ENCODE data around the gene AOC3. TPM values are rescaled to one million over a fixed set of nuclear protein-coding genes. Genes with fewer than 3 reads are reported as not detected.
A peak's percentile ranks its signal among the peaks of the same experiment; 100 is the strongest.

Gene AOC3
- total RNA-seq, 1 experiment from 2014 or later = 2.8 TPM

- no peaks in the 10 kb centered on the region for H4K20me1 ChIP-seq (ENCODE audit: control insufficient read depth, insufficient read depth, insufficient read length)
- no peaks in the 10 kb centered on the region for H3K4me1 ChIP-seq (ENCODE audit: insufficient read depth, low read length)
- Mint-ChIP-seq H3K36me3 (ENCODE audit: insufficient read depth in 1 of 3, low read depth in 3 of 3) (peaks cover 47 to 73% (median 63%) of the 10 kb centered on the region in 3 experiments; a peak in 6 of 7 replicates), H3K27me3 (ENCODE audit: low read depth) (no peaks in the 10 kb centered on the region), H3K27ac (peak overlapping the region in 1 of 3 experiments; percentile 49; a peak in 1 of 7 replicates), H3K4me3 (no peak overlapping the region; a peak in 1 of 5 replicates), H3K4me1 (0 out of 4 replicates have a peak, but pooled peaks cover 0 to 2% of the 10 kb centered on the region in 2 experiments), H3K9me3 (no peaks in the 10 kb centered on the region)
- H3K23me2 ChIP-seq (ENCODE audit: insufficient read length, low read depth, low read length, poor library complexity, severe bottlenecking) = no peaks in the 10 kb centered on the region
- H2BK15ac ChIP-seq (ENCODE audit: low read depth, low read length) = no peak overlapping the region
- H2BK20ac ChIP-seq (ENCODE audit: low read depth, low read length, poor library complexity, severe bottlenecking) = no peak overlapping the region
- no peaks in the 10 kb centered on the region for H3K27me3 ChIP-seq (ENCODE audit: insufficient read depth, low read length)
- H4K8ac ChIP-seq (replicated peaks; ENCODE audit: insufficient read length, low read depth, low read length) = no peak overlapping the region
- H4K91ac ChIP-seq (ENCODE audit: insufficient read length, low read depth, low read length) = no peak overlapping the region
- no peaks in the 10 kb centered on the region for H3K79me1 ChIP-seq (ENCODE audit: insufficient read depth, low read depth, low read length, poor library complexity, severe bottlenecking)
- H3K23ac ChIP-seq (ENCODE audit: insufficient read length, low read depth, low read length) = no peak overlapping the region
- H2AFZ ChIP-seq (ENCODE audit: low read length) = no peak overlapping the region
- H3K9me3 ChIP-seq (ENCODE audit: control insufficient read depth, low read depth, low read length) = no peaks in the 10 kb centered on the region
- no peak overlapping the region for H3K27ac ChIP-seq (ENCODE audit: insufficient read length, low read depth, low read length)
- no peak overlapping the region for H3K14ac ChIP-seq (ENCODE audit: insufficient read depth, low read length)
- no peak overlapping the region for H3K56ac ChIP-seq (ENCODE audit: insufficient read length, low read depth, low read length)
- no peak overlapping the region for H2BK5ac ChIP-seq (ENCODE audit: insufficient read length, low read length)
- H3K4ac ChIP-seq (ENCODE audit: low read depth, low read length) = no peak overlapping the region
- TF ChIP-seq, protein P1, sequence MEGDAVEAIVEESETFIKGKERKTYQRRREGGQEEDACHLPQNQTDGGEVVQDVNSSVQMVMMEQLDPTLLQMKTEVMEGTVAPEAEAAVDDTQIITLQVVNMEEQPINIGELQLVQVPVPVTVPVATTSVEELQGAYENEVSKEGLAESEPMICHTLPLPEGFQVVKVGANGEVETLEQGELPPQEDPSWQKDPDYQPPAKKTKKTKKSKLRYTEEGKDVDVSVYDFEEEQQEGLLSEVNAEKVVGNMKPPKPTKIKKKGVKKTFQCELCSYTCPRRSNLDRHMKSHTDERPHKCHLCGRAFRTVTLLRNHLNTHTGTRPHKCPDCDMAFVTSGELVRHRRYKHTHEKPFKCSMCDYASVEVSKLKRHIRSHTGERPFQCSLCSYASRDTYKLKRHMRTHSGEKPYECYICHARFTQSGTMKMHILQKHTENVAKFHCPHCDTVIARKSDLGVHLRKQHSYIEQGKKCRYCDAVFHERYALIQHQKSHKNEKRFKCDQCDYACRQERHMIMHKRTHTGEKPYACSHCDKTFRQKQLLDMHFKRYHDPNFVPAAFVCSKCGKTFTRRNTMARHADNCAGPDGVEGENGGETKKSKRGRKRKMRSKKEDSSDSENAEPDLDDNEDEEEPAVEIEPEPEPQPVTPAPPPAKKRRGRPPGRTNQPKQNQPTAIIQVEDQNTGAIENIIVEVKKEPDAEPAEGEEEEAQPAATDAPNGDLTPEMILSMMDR (conservative IDR thresholded peaks at IDR 0.05) = peak; percentile 94
- H4K5ac ChIP-seq (ENCODE audit: insufficient read length, low read depth, low read length) = no peak overlapping the region
- H3K18ac ChIP-seq (ENCODE audit: insufficient read length, low read depth, low read length) = no peak overlapping the region
- no peak overlapping the region for H2BK120ac ChIP-seq (ENCODE audit: low read depth, low read length, poor library complexity, severe bottlenecking)
- H3K79me2 ChIP-seq (ENCODE audit: insufficient read depth, low read length) = no peaks in the 10 kb centered on the region
- H2AK5ac ChIP-seq (ENCODE audit: insufficient read length, low read length) = no peak overlapping the region
- no peak for DNase-seq
- H3K4me2 ChIP-seq (ENCODE audit: insufficient read depth, insufficient read length, low read length) = no peak overlapping the region
- H3K9ac ChIP-seq (ENCODE audit: extremely low read depth, insufficient read length, low read length) = no peak overlapping the region
- WGBS (ENCODE audit: extremely low coverage, insufficient read length, low lambda C conversion rate) = no CpG with 5 or more reads among the region's 6 CpGs
- no peak overlapping the region for H3T11ph ChIP-seq (ENCODE audit: low read length)
- no peak overlapping the region for H2BK12ac ChIP-seq (ENCODE audit: insufficient read length, low read depth, low read length)
These were observed 7.6 kb upstream of the AOC3 start for GRCh38 chr17:42843358-42843934.

Measured in H9 (cell line).